Vagina (tissue), 2 donors: Measurements from ENCODE around the gene NOL4L.

ENCODE experiments used
- CTCF ChIP-seq, 3 experiments: fragments of 450-650 bp in 2 of 3; fragments of 200-600 bp in 1 of 3; sonication (generic) in 1 of 3; IDR thresholded peaks; one replicate each; pipeline ENCODE4 v1.5.1; 2017 to 2019; ENCODE audit warnings: antibody characterized with exemption in 3 of 3, mild to moderate bottlenecking in 2 of 3, moderate library complexity in 2 of 3
- POLR2A ChIP-seq, 2 donors: fragments of 450-650 bp; IDR thresholded peaks; one replicate each; pipeline ENCODE4 v1.6.1; 2017; ENCODE audit warnings: antibody characterized with exemption in 2 of 2, mild to moderate bottlenecking in 2 of 2, moderate library complexity in 2 of 2

GRCh38 chr20:32517914-32518592, 67.1 kb downstream of the NOL4L start:
- TF ChIP-seq POLR2A (IDR thresholded peaks at IDR 0.05) (no peak), CTCF (IDR thresholded peaks at IDR 0.05) (no peak)
